GM12864 (cell line): ENCODE measurements around the gene DNAJC2.

Source experiments
- DNase-seq: peaks from one replicate; pipeline ENCODE4 v3.0.0-alpha.2; 2011; ENCODE audit warnings: low read depth
- H3K4me3 ChIP-seq: 2 replicates; pipeline ENCODE4 v1.5.1; 2011; ENCODE audit warnings: mild to moderate bottlenecking, low read depth, low read length, control low read depth
- TF ChIP-seq, protein P1 (sequence below): IDR thresholded peaks from 2 replicates; pipeline ENCODE4 v1.5.1; 2011; ENCODE audit warnings: low read depth, mild to moderate bottlenecking, moderate library complexity, low read length, control low read depth, inconsistent platforms; ENCODE audit errors: missing control alignments

DNAJC2 gene

DNA sequence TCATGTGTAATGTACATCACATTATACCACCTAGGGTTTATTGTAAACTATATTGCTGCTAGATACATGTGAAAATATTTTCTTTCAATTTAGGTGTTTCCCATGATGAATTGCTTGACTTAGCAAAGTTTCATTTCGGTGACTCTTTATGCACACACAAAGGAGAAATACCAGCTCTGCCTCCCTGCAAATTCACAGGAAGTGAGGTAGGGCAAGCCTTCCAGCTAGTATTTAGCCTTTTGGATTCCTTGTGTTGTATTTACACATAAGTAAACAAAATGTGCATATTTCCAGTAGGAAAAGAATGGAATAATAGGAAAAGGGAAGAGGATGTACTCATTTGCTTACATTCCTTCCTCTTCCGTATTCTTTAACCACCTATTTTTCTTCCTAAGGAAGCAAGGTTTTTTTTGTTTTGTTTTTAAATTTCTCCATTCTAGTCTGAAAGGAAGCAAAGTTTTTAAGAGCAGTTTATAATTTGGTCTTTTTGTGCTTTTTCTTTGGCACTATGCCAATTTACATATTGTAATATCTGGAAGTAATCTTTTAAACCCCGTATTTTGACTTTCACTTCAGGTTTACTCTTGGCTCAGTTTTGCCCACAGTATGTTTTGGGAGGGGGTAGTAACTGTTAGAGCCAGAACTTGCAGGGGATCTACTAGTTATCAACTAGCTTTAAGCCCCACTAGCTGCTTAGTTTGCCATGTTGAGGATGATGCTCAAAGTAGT lies 36.9 kb downstream of the DNAJC2 start:
- no peak for DNase-seq
- H3K4me3 ChIP-seq: no peak overlapping the region
- TF ChIP-seq, protein P1, sequence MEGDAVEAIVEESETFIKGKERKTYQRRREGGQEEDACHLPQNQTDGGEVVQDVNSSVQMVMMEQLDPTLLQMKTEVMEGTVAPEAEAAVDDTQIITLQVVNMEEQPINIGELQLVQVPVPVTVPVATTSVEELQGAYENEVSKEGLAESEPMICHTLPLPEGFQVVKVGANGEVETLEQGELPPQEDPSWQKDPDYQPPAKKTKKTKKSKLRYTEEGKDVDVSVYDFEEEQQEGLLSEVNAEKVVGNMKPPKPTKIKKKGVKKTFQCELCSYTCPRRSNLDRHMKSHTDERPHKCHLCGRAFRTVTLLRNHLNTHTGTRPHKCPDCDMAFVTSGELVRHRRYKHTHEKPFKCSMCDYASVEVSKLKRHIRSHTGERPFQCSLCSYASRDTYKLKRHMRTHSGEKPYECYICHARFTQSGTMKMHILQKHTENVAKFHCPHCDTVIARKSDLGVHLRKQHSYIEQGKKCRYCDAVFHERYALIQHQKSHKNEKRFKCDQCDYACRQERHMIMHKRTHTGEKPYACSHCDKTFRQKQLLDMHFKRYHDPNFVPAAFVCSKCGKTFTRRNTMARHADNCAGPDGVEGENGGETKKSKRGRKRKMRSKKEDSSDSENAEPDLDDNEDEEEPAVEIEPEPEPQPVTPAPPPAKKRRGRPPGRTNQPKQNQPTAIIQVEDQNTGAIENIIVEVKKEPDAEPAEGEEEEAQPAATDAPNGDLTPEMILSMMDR: no peak

DNA sequence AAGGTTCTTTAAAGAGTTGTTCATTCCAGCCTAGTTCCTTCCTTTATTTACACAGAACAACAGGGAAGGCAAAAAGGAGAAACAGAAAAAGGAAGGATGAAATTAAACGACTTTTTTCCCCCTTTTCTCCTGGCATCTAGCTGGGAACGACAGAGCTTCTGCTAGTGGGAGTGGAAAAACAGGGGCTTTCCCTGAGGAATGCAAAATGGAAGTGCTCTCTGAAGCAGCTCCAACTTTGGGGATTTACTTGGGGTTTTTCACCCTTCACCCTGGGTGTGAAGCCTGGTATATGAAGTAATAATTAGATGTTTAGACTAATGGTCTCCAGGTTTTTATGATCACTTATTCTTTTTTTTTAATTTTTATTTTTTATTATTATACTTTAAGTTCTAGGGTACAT lies 43.1 kb downstream of the DNAJC2 start:
- TF ChIP-seq, protein P1: no peak
- no peak overlapping the region for H3K4me3 ChIP-seq
- no peak for DNase-seq

DNA sequence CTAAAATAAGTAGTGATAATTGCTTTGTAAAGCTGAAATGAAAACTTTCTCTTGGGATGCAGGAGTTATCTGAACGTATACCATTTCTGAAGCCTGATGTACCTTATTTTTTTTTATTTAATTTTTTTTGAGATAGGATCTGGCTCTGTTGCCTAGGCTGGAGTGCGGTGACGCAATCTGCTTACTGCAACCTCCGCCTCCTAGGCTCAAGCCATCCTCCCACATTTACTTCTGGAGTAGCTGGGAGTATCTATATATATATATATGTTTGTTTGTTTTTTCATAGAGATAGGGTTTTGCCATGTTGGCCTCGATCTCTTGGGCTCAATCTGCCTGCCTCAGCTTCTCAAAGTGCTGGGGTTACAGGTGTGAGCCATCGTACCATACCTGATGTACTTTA lies 44.9 kb downstream of the DNAJC2 start:
- TF ChIP-seq, protein P1: no peak
- no peak overlapping the region for H3K4me3 ChIP-seq
- DNase-seq: no peak

DNA sequence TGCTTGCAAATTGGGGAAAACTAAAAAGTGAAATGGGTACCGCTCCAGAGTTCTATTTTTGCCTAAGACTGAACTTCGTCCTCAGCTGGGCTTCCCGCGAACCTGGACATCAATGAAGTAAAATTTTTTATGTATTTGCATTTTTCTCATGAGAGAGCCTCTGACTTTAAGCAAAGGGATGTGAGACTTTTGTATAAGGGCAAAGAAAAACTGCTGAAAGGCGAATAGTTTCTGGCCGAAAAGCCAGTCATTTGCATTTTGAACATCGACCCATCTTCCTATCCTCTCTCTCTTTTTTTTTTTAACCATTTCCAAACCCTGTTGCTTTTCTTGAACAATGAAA lies 46.8 kb downstream of the DNAJC2 start:
- peak overlapping the region; percentile 70 for H3K4me3 ChIP-seq
- TF ChIP-seq, protein P1: no peak
- DNase-seq: no peak

DNA sequence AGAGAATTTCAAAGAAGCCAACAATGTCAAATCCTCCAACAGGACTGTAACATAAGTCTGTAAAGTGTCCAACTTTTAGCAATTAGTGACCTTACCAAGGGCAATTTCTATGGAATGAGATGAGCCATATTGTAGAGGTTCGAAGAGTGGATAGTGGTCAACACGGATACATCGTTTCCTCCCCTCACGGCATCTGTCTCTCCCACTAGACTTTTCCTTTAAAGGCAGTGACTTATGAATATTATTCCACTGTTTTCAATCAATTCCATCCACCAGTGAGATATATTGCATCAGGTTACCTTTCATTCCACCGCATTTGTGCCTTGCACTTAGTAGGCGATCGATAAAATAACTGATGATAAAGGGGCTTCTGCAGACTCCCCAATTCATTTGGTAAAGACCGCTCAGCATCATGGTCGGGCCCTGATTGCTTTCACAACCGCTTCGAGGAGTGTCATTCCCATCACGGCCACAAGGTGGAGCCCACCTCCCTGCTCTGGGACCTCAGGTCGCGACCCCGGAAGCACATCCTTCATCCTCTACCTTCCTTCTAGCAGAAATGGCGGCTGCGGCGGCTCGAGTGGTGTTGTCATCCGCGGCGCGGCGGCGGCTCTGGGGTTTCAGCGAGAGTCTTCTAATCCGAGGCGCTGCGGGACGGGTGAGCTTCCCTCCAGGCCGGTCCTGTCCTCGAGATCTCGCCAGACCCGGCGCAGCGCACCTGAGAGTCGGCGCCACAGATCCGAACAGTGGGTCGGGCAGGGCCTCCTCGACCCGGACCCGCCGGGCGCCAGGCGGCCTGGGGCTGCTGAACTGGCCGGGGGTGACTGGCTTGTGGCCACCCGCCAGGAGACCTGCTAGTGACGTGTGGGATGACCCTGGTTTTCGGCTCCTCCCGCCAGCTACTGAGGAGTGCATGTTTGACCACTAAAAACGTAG lies 47.4 kb downstream of the DNAJC2 start, which contains the start of gene PMPCB:
TSS of gene PMPCB (plus strand) at position 535 of the 936 bp plus-strand sequence. CDS start at position 560, 25 bp downstream.
- H3K4me3 ChIP-seq: peak within 1 kb of the TSS; percentile 70
- TF ChIP-seq, protein P1: peak; percentile 95
- peak; percentile 82 for DNase-seq

DNA sequence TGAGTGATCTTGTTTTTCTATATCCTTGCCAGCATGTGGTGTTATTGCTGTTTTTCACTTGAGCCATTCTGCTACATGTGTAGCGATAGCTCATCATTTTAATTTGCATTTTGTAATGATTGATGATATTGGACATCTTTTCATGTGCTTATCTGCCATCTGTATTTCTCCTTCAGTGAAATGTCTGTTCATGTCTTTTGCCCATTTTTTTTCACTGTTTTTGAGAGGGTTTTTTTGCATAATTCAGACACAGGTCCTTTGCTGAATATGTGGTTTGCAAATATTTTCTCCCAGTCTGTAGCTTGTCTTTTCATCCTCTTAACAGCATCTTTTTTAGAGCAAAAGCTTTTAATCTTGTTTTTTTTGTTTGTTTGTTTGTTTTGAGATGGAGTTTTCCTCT lies 51.0 kb downstream of the DNAJC2 start:
- H3K4me3 ChIP-seq: no peak overlapping the region
- TF ChIP-seq, protein P1: no peak
- no peak for DNase-seq
